Stimulated activated CD8-positive, alpha-beta memory T cell treated with anti-CD3 and anti-CD28 coated beads, Interleukin-12 subunit alpha, Interleukin-12 subunit beta, amount 100 ng/mL, for 24 hours (primary cell): Measurements from ENCODE around the gene ERGIC1.

Experiments
- DNase-seq: peaks from one replicate; pipeline ENCODE4 v3.0.0-alpha.2; 2020; ENCODE audit errors: extremely low read depth

ERGIC1 gene

DNA sequence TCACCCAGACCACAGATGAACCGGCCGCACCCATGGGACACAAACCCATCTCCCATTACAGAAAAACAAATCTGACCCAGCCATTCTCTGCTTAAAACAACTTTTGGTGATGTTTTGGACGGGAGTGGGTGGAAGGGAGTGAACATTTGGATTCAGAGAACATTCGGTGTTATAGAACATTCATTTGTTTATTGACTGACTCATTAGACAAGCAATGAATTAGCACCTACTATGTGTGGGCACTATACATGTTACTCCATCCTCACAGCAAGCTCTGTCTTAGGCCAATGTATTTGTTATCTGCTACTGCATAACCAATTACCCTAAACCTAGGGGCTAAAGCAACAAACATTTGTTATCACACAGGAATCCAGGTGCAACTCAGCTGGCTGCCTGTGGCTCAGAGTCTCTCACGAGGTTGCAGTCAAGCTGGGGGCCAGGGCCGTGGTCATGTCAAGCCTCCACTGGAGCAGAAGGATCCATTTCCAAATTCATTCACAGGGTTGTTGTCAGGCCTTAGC lies 5.1 kb upstream of the ERGIC1 start:
- no peak for DNase-seq

DNA sequence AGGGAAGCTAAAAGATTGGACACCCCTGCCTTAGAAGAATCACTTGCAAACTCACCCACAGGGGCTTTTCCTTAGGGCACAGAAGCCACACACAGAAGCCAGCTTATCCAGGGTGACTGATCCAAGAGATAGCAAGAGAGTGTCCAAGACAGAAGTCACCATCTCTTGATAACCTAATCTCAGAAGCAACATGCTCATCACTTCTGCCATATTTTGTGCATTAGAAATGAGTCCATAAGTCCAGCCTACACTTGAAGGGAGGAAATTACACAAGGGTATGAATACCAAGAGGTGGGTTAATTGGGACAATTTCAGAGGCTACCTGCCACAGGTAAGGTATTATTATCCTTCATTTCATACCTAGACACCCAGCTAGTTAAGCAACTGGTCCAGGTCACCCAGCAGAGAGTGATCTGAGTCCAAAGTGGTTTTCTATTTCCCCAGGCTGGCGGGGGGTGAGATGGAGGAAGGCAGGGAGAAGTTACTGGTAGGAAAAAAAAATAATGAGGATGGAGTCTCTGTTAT lies 3.7 kb upstream of the ERGIC1 start:
- no peak for DNase-seq

DNA sequence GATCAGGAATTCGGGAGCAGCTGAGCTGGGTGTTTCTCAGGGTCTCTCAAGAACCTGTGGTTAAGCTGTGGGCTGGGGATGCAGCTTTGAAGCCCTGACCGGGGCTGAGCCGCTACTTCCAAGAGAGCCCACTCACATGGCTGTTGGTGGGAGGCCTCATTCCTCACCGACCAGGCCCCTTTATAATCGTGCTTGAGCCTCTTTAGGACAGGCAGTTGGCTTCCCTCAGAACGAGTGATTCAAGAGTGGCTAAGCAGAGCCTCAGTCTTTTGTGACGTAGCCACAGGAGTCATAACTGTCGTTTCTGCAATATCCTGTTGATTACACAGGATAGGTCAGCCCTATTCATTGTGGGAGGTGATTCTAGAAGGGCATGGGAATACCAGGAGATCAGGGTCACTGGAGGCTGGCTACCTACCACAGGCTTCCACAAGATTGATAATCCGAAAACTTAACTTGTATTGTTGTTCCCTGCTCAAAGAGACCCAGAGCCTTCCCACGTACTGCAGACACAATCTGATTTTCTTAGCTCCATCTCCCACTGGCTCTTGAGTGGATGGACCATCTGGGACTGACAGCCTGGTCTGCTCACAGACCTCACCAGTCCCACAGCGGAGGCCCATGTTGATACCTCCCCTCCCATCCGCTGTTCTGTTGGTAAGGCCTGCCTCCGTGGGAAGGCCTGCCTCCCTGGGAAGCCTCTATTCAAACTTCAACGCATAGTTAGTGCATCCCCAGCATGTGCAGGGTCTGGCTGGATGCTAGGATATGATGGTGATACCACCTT lies 3.0 kb upstream of the ERGIC1 start:
- no peak for DNase-seq

- no peak for DNase-seq
Measured at GRCh38 chr5:172832383-172833315, 1.4 kb upstream of the ERGIC1 start.

DNA sequence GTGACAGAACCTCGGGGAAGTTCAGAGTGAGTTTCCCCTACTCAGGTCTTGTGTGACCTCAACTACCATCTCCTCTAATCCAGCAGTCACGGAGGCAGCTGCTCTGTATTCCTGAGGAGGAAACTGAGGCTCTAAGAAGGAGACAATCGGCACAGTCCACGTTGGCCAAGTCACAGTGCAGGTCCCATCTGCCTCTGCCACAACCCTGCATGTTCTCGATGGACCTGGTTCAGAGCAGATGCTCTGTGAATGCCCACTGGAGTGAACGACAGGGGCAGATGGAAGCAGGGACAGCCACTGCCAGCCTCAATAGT lies 722 bp upstream of the ERGIC1 start:
- DNase-seq = no peak

DNA sequence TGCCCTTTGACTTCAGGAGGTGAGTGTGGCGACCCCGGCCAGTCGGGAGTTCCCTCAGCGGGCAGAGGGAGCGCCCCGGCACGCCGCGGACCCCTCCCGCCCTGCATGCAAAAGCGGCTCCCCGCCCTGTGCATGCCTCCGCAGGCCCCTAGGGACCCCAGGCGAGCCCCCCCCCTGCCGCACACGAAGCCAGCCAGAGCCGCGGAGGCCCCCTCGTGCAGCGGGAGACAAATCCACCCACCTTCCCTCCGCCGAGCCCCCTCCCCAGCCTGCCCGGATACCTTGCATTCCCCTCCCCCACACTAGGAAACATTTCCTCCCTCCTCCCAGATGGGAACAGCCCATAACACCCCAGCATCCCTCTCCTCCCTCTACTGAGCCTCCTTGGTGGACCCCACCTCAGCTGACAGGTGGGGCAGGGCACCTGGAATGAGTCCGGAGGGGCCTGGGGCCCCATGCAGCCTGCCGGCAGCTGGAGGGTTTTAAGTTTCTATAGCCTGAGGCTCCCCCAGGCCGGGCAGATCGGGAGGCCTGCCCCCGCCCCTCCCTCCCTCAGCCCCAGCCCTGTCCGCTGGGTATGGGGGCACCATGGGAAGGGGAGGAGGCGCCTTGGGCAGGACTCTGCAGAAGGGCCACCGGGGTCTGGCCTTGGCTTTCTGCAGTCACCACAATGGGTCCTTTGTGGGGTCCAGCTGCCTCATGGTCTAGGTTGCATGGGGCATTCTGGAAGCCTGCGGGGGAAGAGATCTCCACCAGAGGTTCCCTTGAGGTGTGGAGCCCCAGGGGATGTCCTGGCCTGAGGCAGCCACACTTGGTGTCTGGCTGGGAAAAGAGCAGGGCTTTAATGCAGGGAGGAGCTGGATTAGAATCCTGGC lies 601 bp downstream of the ERGIC1 start:
- no peak for DNase-seq

DNA sequence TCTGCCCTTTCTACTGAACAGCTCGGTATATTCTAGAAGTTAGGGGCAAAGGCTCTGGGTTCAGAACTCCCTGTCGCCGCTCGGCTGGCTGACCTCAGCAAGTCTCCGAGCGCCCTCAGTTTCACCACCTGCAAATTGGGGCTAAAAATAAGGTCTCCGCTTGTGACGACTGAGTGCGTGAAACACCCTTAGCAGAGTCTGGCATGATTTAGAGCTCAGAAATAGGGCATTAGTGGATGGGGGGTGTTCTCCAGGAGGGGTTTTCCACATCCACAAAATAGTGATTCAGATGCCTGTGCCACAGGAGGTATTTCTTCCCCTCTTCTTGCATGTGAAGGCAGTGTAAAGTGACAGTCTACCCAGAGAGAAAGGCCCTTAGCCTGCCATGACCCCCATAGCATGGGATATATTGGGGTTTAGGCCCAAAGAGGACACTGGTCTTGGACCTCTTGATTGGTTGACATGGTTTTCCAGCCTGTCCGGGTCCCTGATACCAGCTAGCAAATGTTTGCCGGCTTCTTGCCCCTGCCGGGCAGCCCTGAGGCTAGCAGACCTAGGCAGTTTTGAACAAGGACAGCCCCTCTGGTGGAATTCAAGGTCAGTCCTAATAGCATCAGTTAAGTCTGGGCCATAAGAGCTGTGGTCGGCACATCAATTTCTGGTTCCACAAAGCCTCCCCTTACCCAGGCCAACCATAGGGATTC lies 1.4 kb downstream of the ERGIC1 start:
- DNase-seq = no peak

DNA sequence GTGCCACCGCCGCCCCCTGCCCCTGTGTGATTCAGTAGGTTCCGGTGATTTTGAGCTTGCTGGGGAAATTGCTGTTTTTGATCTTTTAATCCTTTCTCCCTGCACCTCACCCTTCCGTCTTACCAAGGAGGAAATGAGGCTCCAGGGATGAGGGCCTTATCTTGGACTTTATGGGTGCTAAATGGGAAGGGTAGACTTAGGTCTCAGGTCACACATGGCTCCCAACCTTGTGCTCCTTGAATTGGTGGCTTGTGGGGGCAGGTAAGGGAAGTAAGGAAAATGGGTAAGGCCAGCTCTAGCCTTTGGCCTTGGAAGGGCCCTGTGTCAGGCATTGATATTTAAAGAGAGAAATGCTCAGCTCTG lies 1.9 kb downstream of the ERGIC1 start:
- DNase-seq = no peak

- DNase-seq = no peak
Measured at GRCh38 chr5:172837640-172838039, 3.6 kb downstream of the ERGIC1 start.

DNA sequence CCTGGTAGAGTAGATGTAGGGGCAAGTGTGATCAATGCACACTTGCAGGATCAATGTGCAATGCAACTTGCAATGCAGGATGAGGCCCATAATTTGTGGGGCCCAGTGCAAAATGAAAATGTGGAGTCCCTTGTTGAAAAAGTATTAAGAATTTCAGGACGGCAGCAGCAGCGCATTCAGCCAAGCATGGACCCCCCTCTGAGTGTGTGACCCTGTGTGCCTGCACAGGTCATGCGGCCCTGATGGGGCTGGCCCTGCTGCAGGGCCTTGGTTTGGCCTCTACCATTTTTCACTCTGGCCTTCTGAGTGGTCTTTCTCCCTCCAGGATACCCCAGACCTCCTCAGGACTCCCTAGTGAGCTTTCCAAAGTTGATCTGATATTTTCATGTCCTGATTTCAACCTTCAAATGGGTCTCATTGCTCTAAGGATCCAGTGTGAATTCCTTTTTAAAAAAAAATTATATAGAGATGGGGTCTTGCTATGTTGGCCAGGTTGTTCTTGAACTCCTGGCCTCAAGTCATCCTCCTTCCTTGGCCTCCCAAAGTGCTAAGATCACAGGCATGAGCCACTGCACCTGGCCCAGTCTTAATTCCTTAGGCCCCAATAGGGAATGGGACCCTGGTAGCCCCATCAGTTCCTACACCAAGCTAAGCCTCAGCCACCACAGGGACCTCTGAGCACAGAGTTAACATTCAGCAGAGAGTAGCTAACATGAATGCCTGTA lies 4.3 kb downstream of the ERGIC1 start:
- no peak for DNase-seq

DNA sequence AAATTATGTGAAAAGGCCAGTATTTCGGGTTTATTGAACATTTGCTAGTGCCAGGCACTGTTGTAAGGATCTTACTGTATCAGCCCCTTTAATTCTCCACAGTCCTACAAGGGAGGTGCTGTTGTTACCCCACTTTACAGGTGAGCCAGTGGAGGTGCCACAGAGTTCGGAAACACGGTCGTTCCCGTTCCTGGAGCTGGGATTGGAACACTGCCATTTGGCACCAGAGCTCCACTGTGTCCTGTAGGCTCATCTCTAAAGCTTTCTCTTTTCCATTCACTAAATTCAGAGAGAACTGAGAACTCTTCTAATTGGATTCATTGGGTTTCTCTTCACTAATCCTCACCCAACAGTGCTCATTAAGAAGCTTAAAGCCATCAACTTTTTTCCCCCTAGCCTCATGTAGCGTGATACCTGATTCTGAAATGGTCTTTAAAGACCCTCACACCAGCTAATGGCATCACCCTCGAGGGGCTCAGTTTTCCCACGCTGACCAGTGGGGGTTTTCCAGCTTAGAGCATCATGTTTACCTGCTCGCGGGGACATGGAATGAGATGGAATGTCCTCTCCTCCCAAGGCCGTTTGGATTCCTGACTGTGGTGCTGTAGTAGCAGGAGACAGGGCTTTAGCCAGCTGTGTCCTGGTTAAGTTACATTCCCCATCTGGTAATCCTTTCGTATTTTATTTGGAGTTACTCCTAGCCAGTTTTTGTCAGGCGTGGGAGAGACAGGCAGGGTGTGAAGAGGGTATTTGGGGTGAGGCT lies 5.8 kb downstream of the ERGIC1 start:
- no peak for DNase-seq

GRCh38 chr5:172840432-172841154 lies 6.5 kb downstream of the ERGIC1 start:
- DNase-seq = no peak

- DNase-seq = no peak
Measured at GRCh38 chr5:172841256-172841655, 7.2 kb downstream of the ERGIC1 start.

GRCh38 chr5:172843825-172844576 lies 9.9 kb downstream of the ERGIC1 start:
- no peak for DNase-seq

- no peak for DNase-seq
Measured at GRCh38 chr5:172844577-172844838, 10.5 kb downstream of the ERGIC1 start.

- DNase-seq = no peak
Measured at GRCh38 chr5:172845154-172845553, 11.1 kb downstream of the ERGIC1 start.

DNA sequence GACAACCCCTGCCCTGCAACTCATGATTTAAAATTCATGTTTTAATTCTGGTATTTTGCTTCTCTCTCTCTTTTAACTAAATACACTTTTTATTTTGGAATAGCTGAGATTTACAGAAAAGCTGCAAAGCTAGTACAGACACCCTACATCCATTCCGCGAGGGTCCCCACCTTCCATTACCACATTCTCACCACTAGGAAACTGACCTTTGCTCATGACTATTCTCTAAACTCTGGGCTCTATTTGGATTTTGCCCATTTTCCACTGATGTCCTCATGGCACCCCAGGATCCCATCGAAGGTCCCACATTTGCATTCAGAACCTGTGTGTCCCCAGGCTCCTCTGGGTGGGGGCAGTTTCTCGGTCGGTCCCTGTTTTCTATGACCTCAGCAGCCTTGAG lies 11.5 kb downstream of the ERGIC1 start:
- DNase-seq = no peak

DNA sequence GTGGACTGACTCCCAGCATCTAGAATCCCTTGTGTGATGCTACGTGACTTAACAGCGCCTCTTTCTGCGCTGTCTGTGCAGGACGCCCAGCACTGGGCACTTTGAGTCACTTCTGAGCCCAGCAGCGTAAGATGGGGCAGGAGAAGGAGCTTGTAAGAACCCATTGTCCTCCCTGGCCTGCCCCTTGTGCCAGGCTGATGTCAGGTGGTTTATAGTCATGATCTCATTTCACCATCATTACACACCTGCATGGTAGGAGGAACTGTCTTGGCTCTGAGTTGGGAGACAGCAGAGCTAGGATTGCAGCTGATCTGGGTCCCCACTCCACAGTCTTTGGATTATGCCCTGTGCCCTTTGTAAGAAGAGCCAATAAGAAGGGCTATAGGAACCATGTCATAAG lies 12.2 kb downstream of the ERGIC1 start:
- no peak for DNase-seq

DNA sequence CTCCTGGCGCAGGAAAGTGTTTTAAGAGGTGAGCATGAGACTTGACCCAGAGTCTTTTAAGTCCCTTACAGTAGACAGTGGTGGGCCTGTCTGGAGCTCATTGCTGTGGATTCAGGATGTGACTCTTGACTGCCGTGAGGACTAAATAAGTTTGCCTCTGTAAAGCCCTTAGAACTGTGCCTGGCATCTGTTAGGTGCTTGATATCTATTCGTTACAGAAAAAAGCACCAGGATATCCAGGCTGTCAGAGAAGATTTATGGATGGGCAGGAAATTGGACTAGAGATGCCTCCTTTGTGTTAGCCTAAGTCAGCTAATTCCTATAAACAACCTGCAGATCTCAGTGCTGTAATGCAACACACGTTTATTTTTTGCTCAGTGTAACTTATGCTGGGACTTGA lies 12.6 kb downstream of the ERGIC1 start:
- no peak for DNase-seq
